NCI-H446 treated with DMSO at 0.1 percent for 48 hours (cell line): Measurements from ENCODE around the gene CFAP77.
"Not testable (repeated sequence)": the region's sequence is repeated elsewhere in the genome, so short reads cannot be mapped to it uniquely, and the experiment has no call there.

Experiments used
- DNase-seq: peaks from one replicate; lab custom pipeline; 2025; lab: John Stamatoyannopoulos, UW

Gene CFAP77

GRCh38 chr9:132409828-132410528 is at the start of gene CFAP77:
TSS of gene CFAP77 (plus strand) at chr9:132410211. CDS start at chr9:132410272, 61 bp downstream.
- no peak for DNase-seq

DNA sequence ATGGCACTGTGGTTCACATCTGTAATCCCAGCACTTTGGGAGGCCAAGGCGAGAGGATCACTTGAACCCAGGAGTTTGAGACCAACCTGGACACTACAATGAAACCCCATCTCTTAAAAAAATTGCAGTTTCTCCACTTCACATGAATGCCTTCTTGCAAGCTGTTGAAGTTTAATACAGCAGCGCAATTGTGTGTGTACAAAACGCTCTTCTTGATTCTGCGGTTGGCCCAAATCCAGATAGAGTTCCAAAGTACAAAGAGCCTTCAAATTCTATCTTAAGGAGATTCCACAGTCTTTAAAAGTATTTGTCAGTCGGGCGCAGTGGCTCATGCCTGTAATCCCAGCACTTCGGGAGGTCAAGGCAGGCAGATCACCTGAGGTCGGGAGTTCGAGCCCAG is 45.9 kb upstream of the CFAP77 start:
- no peak for DNase-seq

GRCh38 chr9:132365986-132366385 is 44.0 kb upstream of the CFAP77 start:
- no peak for DNase-seq

- no peak for DNase-seq
These were observed 43.5 kb upstream of the CFAP77 start for GRCh38 chr9:132366481-132366880.

DNA sequence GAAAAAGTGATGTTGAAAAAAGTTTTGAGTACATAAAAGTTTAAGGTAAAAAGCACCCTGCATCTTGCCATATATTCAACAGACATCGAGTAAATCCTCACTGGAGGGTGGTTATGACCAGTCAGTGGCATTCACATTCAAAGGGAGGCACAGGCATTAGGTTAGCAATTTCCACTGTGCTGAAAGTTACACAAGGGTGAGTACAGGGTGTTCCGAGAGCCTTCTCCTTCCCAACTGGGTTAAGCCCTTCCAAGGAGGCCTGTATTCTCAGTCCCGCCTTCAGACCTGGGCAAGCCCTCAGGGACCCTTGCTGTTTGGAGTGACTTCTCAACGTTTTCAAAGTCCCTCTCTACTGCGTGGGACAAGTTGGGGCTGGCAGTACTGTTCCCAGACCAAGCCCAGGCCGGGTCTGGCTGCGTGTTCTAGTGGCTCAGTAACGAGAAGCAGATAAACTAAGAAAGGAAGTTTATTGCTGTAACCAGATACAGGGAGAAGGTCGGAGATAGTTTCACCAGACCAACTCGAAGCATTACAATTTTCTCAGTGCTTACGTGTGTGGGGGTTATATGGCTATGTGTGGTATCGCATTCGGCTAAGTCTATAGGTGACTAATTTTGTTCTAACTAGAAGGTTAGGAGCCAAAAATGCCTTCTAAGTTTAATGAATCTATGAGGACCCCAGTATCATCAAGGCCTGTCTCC is 42.2 kb upstream of the CFAP77 start:
- DNase-seq, result no peak

DNA sequence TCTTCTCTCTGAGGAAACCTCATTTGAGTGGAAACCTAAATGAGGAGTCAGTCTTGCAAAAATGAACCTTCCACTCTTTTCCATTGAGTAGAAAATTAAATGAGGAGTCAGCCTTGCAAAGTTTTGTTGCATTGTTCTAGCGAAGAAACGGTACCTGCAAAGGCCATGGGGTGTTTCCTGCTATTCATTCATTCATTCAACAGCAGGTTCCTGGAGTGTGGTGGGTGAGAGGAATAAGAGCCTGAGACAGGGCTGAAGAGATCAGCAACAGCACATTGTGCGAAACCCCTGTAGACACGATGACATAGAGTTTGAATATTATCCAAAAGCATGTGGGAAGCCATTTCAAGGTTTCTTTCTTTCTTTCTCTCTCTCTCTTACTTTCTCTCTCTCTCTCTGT is 40.6 kb upstream of the CFAP77 start:
- DNase-seq, result no peak

- no peak for DNase-seq
These were observed 39.4 kb upstream of the CFAP77 start for GRCh38 chr9:132370592-132370991.

DNA sequence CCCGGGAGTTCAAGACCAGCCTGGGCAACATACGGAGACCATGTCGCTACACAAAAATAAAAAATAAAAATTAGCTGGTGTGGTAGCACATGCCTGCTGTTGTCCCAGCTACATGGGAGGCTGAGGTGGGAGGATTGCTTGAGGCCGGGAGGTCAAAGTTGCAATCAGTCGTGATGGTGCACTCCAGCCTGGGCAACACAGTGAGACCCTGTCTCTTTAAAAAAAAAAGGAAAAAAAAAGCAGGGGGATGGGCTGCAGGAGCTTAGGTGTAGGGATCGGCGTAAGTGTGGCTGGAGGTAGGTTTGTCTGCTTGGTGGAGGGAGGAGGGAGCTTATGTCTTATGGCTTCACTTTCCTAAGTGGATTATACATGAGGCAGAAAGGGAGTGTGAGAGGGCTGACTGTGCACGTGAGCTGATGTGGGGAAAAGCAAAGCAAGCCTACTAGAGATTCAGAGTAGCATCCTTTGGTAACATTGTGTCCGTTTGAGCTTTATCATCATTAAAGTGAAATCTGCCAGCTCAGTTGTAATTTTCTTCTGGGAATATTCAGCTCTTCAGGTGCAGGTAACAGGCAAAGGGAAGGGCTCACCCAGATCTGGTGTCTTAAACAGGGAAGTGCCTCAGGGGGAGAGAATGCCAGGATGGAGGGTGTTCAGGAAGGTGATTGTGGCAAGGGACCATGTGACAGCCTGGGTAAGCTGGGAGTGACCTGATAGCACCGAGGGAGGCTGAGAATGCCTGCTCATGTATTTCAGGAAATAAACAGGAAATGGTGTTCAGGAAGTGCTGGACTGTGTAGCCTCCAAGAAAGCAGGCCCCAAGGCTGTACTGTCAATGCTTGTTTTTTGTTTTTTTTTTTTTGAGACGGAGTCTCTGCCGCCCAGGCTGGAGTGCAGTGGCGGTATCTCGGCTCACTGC is 37.6 kb upstream of the CFAP77 start:
- DNase-seq, result no peak

GRCh38 chr9:132377769-132378168 is 32.2 kb upstream of the CFAP77 start:
- DNase-seq, result not testable (repeated sequence)

- DNase-seq, result not testable (repeated sequence)
These were observed 31.6 kb upstream of the CFAP77 start for GRCh38 chr9:132378416-132378815.

DNA sequence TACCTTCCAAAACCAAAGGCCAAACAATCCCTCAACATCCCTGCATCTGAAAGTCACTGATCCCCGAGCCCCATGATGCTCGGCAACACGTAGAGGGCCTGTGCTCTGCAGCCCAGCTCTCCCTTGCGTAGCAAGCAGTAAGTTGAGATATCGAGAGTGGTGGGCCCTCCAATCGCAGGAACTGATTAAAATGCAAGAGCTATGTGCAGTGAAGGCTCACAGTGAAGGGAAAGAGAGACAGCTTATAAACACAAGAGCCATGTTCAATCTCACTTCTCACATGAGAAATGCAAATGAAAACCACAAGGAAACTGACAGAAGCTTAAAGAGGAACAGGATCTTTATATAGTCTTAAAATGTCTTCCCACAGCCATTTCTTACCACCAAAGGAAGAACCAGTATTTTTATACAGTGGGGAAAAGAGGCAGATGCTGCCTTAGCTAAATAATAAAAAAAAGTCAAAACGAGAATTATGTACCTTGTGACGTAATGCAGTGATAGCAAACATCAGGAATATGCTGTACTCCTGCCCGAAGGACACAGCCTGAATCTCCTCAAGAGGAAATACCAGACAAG is 28.0 kb upstream of the CFAP77 start:
- no peak for DNase-seq

DNA sequence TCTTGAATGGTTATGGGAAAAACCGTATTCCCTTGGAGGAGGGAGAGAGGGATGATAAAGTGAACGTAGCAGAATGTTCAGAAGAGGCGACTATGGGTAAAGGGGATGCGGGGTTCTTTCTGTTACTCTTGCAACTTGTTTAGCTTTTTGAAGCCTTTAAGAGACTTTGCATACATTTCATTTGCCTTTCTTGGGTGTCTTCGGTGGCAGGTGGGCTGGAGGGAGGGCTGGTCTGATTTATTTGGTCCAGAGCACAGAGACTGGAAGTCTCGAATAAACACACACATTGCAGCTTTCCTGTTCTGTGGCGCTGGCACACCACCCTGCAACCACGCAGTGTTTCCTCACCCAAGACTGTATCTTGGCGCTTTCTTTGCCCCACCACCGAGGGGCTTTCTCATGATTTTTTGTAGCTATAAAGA is 26.5 kb upstream of the CFAP77 start:
- no peak for DNase-seq

DNA sequence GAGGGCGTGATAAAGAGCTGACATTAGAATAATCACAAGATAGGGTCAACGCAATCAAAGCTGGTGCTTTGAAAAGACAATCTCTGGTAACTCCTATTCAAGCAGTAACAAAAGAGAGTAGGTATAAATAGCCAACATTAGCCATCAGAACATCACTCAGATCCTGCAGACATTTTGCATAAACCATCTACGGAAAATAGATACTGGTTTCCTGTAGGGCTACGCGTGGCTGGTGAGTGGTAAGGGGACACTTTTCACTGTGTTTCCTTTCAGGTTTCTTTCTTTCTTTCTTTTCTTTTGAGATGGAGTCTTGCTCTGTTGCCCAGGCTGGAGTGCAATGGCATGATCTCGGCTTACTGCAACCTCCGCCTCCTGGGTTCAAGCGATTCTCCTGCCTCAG is 25.6 kb upstream of the CFAP77 start:
- no peak for DNase-seq

DNA sequence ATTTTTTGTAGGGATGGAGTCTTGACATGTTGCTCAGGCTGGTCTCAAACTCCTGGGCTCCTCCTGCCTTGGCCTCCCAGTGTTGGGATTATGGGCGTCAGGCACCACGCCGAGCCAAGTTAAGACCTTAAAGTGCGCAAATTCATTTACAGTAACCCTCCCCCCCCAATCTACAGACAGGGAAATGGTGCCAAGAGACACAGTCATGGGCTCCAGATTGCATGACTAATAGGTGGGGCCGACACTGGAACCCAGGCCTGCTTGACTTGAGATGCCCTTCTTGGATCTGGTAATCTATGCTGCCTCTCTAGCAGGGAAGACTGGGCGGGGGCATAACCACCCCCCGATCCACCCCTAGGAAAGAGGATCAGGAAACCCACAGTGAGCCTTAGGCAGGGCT is 22.9 kb upstream of the CFAP77 start:
- DNase-seq, result no peak

GRCh38 chr9:132390966-132391365 is 19.0 kb upstream of the CFAP77 start:
- no peak for DNase-seq

- DNase-seq, result no peak
These were observed 18.6 kb upstream of the CFAP77 start for GRCh38 chr9:132391449-132391848.

- no peak for DNase-seq
These were observed 14.5 kb upstream of the CFAP77 start for GRCh38 chr9:132395560-132395959.

DNA sequence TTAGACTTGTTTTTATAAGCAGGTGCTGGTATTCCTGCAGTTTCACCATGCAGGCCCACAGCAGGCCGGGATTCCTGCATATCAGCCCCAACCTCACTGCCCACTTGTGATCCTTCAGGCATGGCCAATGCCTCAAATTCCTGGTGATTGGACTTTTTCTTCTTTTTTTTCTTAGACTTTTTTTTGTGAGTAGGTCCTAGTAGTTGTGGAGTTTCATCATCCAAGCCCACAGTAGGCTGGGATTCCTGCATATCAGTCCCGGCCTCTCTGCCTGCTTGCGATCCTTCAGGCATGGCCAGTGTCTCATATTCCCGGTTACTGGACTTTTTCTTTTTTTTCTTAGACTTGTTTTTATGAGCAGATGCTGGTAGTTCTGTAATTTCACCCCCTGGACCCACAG is 8.2 kb upstream of the CFAP77 start:
- DNase-seq, result no peak

DNA sequence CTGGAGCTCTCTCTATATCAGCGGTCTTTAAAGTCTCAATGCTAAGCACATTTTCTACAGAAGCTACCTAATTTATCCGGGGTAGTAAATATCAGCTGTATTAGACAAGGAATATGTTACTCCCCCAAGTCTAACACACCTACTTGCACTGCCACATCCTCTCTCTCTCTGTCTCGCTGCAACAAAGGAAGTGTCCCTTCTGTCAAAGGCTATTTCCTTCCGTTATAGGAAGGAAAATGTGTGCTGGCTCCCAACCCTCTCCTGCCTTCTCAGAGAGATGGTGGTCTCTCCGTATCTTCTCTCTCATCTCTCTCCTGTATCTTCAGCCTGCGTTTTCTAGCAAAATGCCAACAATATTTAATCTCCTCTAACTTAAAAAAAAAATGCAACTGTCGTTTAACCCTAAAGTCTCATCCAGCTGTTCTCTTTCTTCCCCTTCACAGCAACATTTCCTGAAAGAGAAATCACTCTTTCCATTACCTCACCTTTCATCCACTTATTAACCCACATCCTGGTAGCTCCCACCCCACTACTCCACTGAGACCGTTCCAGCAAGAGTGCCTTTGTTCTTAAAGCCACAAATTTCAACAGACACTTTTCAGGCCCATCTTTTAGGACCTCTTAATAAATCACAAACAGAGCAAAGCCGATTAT is 5.7 kb upstream of the CFAP77 start:
- DNase-seq, result no peak

- DNase-seq, result peak; percentile 45
These were observed 3.4 kb upstream of the CFAP77 start, which contains the start of gene TTF1 for GRCh38 chr9:132406554-132407122. TSS of gene TTF1 (minus strand) at chr9:132406840. CDS start at chr9:132402821, 4,019 bp downstream.

DNA sequence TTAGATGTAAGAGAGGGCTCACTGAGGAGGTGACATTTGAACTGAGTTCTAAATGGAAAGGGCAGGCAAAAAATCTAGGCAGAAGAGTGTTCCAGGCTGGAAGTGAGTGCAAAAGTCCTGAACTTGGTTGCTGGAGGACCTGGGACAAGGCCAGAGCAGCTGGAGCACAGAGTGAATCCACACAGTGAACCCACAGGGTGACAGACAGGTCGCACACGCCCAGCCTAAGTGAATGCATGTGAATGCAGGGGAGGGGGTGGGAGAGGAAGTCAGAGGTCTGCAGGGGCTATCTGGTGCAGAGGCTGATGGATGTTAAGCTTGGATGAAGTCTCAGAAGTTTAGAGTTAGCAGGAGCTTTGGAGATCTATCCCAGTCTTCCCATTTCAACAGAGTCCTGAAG is 2.8 kb upstream of the CFAP77 start:
- DNase-seq, result no peak
